ENCODE measurements around the gene CCDC15. TPM values are rescaled to one million over a fixed set of nuclear protein-coding genes. Genes with fewer than 3 reads are reported as not detected.

Gene CCDC15
- total RNA-seq, 6 experiments from 2014 or later, result 1.3 to 3.2 (median 2.5) TPM

GRCh38 chr11:125070699-125071254 is 116.8 kb downstream of the CCDC15 start:
- Mint-ChIP-seq H3K9me3 (no peaks in the 10 kb centered on the region), H3K4me1 (ENCODE audit: low read depth) (peaks cover 36% of the 10 kb centered on the region), H3K4me3 (no peak overlapping the region), H3K36me3 (ENCODE audit: low read depth) (no peaks in the 10 kb centered on the region), H3K27me3 (ENCODE audit: insufficient read depth) (peaks cover 4% of the 10 kb centered on the region), H3K27ac (peak overlapping the region; percentile 47)
- no peak for TF ChIP-seq CTCF (IDR thresholded peaks at IDR 0.05)
- peak; percentile 49 for DNase-seq

- H3K27ac Mint-ChIP-seq, result peak overlapping the region; percentile 47
- no peak for DNase-seq
These were observed 117.4 kb downstream of the CCDC15 start for GRCh38 chr11:125071435-125071834.

GRCh38 chr11:125071846-125072217 is 117.8 kb downstream of the CCDC15 start:
- no peak overlapping the region for H3K27ac Mint-ChIP-seq
- no peak for TF ChIP-seq CTCF (IDR thresholded peaks at IDR 0.05)
- H3K27me3 Mint-ChIP-seq (ENCODE audit: insufficient read depth), result peaks cover 4% of the 10 kb centered on the region
- no peaks in the 10 kb centered on the region for H3K9me3 Mint-ChIP-seq
- H3K4me3 Mint-ChIP-seq, result no peak overlapping the region
- H3K36me3 Mint-ChIP-seq (ENCODE audit: low read depth), result no peaks in the 10 kb centered on the region
- no peak for DNase-seq
- peaks cover 42% of the 10 kb centered on the region for H3K4me1 Mint-ChIP-seq (ENCODE audit: low read depth)

More at GRCh38 chr11:125071435-125071834, 117.4 kb downstream of the CCDC15 start:
- TF ChIP-seq CTCF (IDR thresholded peaks at IDR 0.05), result no peak
- 0 out of 2 replicates have a peak overlapping the region, but pooled peaks have one; percentile 9 for H3K4me3 Mint-ChIP-seq
- peaks cover 42% of the 10 kb centered on the region for H3K4me1 Mint-ChIP-seq (ENCODE audit: low read depth)
- peaks cover 4% of the 10 kb centered on the region for H3K27me3 Mint-ChIP-seq (ENCODE audit: insufficient read depth)
- no peaks in the 10 kb centered on the region for H3K9me3 Mint-ChIP-seq
- no peaks in the 10 kb centered on the region for H3K36me3 Mint-ChIP-seq (ENCODE audit: low read depth)

GRCh38 chr11:125072218-125072960 is 118.4 kb downstream of the CCDC15 start:
- no peak for TF ChIP-seq CTCF (IDR thresholded peaks at IDR 0.05)
- Mint-ChIP-seq H3K27ac (no peak overlapping the region), H3K27me3 (ENCODE audit: insufficient read depth) (peaks cover 4% of the 10 kb centered on the region), H3K9me3 (no peaks in the 10 kb centered on the region), H3K4me1 (ENCODE audit: low read depth) (peaks cover 42% of the 10 kb centered on the region), H3K4me3 (no peak overlapping the region), H3K36me3 (ENCODE audit: low read depth) (no peaks in the 10 kb centered on the region)
- DNase-seq, result no peak

GRCh38 chr11:125072961-125073590 is 119.1 kb downstream of the CCDC15 start:
- peaks cover 4% of the 10 kb centered on the region for H3K27me3 Mint-ChIP-seq (ENCODE audit: insufficient read depth)
- H3K36me3 Mint-ChIP-seq (ENCODE audit: low read depth), result no peaks in the 10 kb centered on the region
- H3K4me3 Mint-ChIP-seq, result no peak overlapping the region
- no peaks in the 10 kb centered on the region for H3K9me3 Mint-ChIP-seq
- DNase-seq, result no peak
- peaks cover 42% of the 10 kb centered on the region for H3K4me1 Mint-ChIP-seq (ENCODE audit: low read depth)
- no peak overlapping the region for H3K27ac Mint-ChIP-seq
- TF ChIP-seq CTCF (IDR thresholded peaks at IDR 0.05), result no peak

Data from HFFc6 (cell line).